NCI-H1417 (cell line): ENCODE data around the gene L3MBTL4.
"Not testable (repeated sequence)": the region's sequence is repeated elsewhere in the genome, so short reads cannot be mapped to it uniquely, and the experiment has no call there.

Source experiments
- DNase-seq, 3 experiments: peaks; one replicate each; lab custom pipeline; 2025; lab: John Stamatoyannopoulos, UW

Gene L3MBTL4

DNA sequence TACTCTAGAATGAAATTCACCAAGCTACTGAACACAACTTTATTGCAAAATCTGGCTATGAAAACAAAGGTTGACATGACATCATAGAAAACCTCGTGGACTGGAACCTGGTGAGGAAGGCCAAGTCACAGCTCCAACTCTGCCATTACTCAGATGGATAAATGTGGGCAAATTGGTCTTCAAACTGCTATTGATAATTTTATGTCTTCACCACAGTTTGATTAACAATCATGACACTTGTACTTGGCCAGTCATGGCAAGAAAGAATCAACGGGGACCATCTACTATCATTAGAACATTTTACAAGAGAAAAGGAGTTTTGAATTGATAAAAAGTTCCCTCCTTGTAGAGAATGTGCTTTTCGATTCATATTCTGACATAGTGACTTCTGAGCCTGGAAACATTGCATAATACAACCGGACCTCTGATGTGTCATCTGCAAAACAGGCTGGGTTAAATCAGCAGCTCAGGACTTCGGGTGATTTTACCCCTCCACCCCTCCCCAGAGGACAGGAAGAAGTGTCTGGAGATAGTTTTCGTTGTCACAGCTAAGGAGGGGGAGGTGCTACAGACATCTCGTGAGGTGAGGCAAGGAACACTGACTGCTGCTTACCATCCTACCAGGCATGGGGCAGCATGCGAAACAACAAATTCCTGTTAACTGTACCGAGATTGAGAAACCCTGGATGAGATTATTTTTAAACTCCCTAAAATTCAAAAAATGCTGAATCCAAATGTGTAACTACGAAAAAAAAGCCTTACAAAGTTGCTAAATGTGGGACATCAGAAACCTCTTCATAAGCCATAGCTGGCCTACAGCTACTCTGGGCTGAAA is 8.4 kb downstream of the L3MBTL4 start:
- no peak for DNase-seq

DNA sequence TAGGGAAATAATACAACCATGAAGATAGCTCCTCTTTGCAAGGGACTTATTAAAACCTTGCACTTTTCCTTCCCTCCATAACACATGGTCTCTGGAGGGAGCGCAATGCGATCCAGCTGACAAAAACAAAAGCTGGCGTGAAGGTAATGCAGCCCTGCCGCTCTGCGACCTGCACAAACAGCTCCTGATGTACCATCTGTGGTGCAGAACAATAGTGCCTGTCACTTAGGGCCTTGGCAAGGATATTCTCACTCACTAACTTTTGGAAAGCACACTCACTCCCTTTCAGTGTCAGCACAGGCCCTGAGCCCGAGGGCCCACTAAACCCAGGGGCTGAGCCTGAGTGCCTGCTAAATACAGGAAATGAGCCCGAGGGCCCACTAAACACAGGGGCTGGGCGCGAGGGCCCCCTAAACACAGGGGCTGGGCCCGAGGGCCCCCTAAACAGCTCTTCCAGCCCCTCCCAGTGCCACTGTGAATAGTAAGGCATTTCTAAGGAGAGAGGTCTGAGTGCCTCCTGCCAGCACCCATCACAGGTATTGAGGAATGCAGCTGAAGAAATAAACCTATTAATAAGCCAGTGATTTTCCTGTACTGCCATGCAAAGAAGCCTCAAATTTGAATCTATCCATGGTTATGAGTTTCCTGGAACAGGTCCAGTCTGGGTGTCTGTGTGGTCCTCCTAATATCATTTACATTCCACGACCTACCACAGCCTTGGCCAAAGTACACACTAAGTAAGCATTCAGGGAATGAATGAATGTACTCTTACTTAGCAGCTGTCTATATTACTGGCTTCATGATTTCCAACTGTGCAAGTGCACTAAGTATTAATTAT is 9.3 kb downstream of the L3MBTL4 start:
- DNase-seq: no peak

DNA sequence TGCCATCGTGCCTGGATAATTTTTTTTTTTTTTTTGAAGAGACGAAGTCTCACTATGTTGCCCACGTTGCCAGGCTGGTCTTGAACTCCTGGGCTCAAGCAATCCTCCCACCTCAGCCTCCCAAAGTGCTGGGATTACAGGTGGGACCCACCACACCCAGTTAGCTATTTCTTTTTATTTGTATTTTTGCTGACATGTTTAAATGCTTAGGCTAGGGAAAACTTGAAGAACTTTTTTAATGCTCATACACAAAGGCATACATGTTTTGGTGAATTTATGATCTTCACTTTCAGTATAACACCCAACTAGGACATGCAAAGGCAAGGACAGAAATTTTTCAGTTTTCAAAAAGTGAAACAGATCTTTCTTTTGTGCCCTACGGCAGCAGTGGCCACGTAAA is 9.9 kb downstream of the L3MBTL4 start:
- no peak for DNase-seq

DNA sequence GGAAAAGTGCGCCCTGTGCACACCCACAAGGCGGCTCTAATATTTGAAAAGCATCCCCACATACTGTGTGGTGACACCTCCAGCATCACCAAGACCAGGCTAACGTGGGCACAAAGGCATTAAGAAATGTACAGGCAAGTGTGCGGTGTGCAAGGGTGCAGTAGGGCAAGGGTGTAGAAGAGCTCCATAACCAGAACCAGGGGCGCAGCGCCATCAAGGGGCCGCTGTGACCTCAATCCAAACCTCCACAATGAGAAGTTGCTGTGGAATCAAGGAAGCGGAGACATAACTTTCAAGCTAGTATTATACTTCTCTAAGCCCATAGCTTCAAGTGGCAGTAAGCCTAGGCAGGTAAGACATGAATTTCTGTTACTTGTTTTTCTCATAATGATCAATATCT is 13.0 kb downstream of the L3MBTL4 start:
- no peak for DNase-seq

DNA sequence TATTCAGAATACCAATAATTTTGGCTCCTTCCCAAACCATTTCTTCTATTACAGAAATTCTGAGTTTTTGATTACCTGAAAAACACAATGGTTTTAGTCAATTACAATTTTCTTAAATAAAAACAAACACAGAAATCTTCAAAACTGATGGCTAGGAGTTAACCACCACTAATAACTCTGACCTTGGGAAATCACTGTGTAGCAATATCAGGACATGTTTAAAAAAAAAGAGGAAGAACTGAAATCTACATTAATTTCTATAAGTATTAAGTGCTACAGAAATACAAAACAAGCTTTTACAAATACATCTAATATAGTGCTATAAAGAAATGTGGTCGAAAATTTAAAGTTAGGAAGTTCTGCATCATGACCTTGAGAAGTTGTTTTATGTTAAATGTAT is 14.9 kb downstream of the L3MBTL4 start:
- no peak for DNase-seq

DNA sequence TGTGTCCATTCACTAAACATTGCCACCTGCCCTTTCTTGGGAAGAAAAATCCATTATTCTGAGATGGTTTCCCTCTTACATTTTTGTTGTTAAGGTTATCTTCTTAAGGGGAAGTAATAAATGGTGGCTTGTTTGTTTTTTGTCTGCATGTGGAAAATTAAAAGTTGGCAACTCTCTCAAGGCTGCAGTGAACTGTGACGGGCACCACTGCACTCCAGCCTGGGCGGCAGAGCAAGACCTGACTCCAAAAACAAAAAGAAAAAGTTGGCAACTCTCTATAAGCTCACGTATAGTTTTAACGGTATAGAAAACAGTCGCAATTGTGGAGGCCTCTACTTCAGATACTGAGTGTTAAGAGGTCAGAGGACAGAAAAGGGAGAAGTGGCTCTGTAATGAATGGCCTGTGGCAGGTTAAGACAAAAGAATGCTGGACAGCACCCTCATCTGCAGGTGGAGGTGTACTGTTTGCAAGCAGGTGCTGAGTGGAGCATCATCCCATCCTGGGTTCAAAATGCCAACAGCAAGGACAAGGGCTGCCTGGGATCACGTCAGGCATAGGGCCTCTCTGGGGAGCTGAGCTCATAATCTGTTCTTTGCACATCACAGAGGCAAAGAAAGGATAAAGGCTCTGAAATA is 16.7 kb downstream of the L3MBTL4 start:
- DNase-seq: peak in 1 of 3 experiments; percentile 55

DNA sequence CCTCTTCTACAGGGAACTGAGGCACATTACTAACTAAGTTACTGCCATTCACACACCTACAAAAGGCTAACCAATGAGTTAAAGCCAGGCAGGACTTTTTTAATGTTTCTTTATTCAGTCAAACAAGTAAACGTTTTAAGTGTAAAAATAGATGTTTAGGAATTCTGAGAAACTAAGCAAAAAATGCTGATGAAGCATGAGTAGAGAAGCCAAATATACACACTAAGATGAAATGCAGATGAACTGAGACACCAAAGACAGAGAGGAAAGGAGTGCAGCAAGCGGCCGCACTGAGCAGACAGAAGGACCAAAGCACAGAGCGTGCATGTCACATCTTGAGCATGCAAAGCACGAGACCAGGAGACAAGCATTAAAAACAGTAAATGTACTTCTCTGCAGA is 17.9 kb downstream of the L3MBTL4 start:
- no peak for DNase-seq

DNA sequence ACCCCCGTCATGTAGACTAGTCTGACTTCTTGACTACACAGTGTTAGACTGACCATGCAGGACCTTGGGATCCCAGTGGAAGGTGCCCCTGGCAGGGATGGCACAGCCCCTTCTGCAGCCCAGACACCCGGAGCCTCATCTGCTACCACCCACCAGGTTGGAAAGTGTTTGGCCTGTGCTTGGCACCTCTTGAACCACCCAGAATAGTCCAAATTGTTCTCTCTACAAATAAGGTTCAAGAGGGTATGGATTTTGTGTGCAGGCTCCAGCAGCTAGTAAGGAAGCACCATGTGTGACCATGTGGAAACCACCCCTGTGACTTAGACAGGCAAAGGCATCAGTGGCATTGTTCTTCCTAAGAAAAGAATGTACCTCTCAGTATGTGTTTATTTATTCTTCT is 18.4 kb downstream of the L3MBTL4 start:
- DNase-seq: no peak

DNA sequence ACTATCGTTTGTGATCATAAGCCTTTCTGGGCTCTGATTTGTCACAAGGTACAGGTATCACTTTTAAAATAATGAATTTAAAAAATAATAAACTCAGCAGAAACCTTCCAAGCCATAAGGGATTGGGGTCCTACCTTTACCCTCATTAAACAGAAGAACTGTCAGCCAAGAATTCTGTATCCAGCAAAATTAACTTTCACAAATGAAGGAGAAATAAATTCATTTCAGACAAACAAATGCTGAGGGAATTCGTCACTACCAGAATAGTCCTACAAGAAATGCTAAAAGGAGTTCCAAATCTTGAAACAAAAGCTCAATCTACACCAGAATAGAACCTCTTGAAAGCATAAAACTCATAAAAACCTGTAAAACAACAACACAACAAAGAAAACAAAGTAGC is 25.7 kb downstream of the L3MBTL4 start:
- no peak for DNase-seq

DNA sequence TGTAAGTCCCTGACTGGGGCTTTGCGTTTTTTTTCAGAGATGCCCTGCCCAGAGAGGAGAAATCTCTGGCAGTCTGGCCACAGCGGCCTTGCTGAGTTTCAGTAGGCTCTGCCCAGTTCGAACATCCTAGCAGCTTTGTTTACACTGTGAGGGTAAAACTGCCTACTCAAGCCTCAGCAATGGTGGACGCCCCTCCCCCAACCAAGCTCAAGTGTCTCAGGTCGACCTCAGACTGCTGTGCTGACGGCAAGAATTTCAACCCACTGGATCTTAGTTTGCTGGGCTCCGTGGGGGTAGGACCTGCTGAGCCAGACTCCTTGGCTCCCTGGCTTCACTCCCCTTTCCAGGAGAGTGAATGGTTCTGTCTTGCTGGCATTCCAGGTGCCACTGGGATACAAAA is 31.7 kb downstream of the L3MBTL4 start:
- peak in 1 of 3 experiments; percentile 59 for DNase-seq

DNA sequence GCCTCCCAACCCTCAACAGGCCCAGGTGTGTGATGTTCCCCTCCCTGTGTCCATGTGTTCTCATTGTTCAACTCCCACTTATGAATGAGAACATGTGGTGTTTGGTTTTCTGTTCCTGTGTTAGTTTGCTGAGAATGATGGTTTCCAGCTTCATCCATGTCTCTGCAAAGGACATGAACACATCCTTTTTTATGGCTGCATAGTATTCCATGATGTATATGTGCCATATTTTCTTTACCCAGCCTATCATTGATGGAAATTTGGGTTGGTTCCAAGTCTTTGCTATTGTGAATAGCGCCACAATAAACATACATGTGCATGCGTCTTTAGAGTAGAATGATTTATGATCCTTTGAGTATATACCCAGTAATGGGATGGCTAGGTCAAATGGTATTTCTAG is 37.2 kb downstream of the L3MBTL4 start:
- DNase-seq: not testable (repeated sequence)

DNA sequence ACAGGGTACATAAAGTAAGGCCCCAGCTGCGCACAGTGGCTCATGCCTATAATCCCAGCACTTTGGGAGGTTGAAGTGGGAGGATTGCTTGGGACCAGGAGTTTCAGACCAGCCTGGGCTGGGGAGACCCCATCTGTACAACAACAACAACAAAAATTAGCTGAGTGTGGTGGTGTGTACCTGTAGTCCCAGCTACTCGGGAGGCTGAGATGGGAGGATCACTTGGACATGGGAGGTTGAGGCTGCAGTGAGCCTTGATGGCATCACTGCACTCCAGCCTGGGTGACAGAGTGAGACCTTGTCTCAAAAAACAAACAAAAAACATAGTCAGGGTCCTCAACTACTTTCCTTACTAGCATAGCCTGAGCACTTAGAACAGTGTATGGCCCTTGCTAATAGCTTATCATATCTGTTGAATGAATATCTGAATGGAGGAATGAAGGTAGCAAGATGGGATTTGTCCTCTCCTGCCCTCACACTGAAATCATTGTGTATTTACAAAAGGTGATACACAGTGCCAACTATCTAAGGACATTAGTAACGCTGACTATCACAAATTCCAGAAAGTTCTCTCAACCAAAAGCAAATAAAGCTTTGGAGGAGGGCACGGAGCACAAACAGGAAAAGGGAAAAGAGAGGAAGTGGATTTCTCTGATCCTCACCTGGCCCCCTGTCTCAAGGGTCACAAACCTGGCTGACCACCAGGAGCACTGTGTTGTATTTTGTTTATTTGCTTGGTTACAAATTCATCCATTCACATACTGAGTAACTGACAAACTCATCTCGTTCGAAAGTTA is 38.1 kb downstream of the L3MBTL4 start:
- DNase-seq: no peak

DNA sequence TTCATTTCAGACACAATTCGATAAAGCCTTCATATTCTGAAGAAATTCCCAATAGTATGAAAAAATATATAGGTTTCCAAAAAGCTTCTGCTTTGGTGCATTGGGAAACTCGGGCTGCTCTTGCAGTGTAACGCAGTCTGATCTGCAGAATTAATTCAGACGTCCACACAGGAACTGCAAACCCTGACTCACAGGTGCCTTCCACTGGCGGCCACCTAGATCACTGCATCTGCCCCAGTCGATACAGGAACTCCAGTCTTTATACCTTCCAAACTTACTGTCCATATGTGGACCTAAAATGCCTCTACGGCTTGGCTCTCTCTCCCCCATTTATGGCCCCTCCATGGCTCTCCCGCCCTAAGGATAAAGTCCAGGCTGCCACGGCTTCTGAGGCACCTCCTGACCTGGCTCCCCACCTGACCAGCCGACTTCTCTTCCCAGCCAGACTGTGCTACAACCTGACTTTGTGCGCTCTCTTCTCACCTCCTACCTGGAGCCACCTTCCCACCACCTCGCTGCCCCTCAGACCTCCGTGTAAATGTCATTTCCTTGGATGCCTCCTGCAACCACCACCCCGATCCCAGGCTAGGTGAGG is 39.7 kb downstream of the L3MBTL4 start:
- DNase-seq: no peak

DNA sequence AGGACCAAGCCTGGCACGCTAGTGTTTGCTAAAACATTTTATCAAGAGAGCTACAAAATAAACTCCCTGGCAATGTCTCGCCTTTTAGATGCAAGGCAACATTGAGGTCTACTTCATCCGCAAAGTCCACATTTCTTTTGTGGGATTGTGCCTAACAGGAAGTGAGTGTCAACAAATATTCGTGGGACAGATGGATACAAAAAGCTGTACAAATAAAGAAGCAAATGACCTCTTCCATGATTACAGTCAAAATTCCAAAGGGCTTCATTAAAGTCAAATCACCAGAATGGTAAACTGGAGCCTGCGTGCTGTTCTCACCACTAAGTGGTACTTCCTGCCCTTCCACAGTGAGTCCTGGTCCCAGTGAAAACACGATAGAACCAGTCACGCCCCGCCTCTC is 40.4 kb downstream of the L3MBTL4 start:
- no peak for DNase-seq

DNA sequence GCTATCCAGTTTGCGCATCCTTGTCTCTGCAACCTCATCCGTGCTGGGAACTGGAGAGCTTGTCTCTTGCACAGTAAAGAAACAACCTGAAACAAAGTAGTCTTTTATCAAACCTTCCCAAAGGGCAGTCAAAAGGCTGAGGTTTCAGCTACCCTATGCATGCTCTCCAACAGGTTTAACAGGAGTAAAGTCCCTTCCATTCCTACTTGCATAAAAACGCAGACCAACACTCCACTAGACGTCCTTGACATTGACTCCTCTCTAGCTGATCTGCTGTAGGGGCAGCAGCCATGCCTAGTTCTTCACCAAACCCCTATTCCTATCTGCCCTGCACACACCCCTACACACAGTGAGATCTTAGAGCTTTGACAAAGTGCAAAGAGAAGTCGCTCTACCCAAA is 41.5 kb downstream of the L3MBTL4 start:
- no peak for DNase-seq

DNA sequence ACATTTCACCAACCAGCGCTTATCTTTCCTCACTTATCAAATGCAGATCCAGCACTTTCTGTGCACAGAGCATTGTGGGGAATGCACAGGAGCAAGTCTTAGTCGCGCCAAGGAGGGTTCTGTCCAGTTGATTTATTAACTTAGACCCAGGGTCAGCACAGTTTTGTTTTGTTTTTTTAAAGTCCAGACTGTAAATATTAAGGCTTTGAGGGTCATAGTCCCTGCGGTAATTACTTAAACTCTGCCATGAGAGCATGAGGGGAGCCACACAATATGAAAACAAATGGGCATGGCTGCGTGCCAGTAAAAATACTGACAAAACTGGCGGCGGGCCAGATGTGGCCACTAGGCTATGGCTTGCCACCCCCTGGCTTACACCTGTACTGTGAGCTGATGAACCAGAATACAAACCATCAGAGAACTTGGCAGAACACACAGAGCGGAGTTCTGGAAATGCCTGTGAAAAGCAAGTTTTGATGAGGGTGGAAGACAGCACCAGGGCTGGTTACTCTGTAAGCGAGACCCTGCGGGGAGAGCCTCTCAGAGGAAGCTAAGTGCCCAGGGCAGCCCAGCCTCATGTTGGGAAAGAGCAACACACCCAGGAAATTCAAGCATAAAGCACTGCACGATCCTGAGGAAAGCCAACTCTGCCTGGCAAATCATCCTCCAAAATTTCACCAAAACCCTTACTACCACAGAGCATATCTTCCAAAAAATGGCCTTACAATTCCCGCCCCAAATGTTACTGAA is 43.6 kb downstream of the L3MBTL4 start:
- peak in 2 of 3 experiments; percentile 40 to 76 for DNase-seq

DNA sequence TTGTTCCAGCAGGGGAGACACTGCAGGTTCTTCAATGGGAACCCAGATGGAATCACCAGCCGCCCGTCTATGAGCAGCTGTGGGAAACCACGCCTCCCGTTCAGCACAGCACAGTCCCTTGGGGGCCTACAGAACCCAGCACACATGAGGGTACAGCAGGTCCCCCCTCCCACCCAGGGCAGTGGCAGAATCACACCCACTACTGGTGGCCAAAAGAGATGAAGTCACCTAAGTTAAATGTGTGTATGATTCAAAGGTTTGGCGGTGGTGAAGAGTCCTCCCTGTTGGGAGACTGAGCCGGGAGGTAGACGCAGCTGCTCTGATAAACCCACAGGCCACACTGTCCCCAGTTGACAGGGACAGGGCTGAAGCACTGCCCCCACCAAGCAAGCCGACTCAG is 44.3 kb downstream of the L3MBTL4 start:
- peak in 1 of 3 experiments; percentile 31 for DNase-seq

DNA sequence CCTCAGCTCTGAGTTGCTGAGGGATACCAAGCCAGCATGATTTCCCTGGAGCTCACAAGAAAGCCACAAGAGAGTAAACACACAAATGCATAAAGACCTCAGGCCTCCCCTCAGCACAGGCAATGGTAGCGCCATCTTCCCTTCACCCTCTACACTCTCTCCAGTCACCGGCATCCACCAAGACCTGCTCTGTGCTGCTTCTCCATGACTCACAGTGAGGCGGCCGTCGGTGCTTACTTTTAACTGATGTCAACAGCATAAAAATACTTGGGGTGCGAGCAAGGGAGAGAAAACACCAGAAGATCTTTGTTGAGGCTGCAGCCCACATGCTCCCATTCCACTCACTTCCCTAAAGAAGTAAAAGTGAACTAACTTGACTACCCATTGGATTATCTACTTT is 46.7 kb downstream of the L3MBTL4 start:
- DNase-seq: no peak

DNA sequence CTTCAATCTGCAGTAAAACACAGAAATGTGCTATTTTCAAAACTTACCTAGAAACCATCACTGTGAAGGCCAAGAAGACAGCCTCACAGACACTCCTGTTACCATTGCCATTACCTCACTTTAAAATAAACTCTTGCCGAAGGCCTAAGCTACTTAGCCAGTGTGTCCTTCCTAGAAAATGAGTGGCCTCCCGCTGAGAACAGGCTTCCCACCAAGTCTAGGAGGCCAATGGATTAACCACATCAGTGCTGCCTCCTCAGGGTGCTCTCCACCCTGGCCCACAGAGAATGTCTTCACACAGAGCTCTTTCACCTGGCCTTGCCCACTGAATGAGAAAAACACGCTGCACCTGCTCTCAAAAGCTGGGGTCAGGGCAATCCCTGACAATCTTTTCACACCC is 47.5 kb downstream of the L3MBTL4 start:
- no peak for DNase-seq

DNA sequence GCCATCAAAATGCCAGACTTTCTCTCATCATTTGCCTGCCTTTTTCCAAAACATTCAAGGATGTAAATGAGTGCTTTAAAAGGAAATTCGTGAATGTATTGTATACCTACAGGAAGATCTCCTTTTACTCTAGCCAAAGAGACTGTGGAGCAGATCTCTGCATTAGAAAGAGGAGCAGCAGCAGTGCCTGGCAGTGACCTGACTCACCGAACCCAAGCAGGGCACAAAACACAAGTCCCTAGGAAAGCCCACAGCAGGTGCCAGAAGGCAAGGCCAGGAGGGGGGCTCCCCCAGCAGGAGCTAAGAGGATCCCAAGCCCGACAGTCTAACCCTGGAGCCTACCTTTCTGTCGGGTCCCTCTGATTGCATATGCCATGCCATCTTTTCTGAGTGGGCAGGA is 47.9 kb downstream of the L3MBTL4 start:
- DNase-seq: no peak

DNA sequence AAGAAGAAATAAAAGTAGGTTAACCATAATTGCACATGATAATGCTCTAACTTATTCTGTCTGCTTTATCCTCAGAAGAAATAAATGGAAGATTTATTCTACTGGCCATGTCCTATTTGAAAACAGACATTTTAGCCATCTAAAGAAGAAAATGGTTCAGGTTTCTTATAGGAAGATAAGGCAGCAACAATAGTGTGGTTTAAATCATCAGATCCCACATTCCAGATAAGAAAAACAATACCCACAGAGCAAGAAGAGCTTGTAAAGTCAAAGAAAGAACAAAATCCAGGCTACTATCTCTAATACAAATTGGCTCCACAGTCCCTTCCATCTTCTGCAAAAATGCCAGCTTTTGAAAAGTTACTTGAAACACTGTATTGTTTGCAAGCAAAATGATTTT is 49.3 kb downstream of the L3MBTL4 start:
- DNase-seq: no peak
